Loucy (cell line): ENCODE results near the gene RPS6KB1.
"Not testable (repeated sequence)": the region's sequence is repeated elsewhere in the genome, so short reads cannot be mapped to it uniquely, and the experiment has no call there.

ENCODE experiments used
- CTCF ChIP-seq: fragments of 200-600 bp; sonication (generic); conservative IDR thresholded peaks from 2 replicates; pipeline ENCODE4 v1.5.1; 2014; ENCODE audit warnings: mild to moderate bottlenecking, antibody characterized with exemption, low read length
- EZH2phosphoT487 ChIP-seq: fragments of 200-600 bp; IDR thresholded peaks from 2 replicates; pipeline ENCODE4 v1.6.1; 2018; ENCODE audit warnings: antibody characterized with exemption, mild to moderate bottlenecking, moderate library complexity, borderline replicate concordance

GRCh38 chr17:59852847-59853167, 40.1 kb upstream of the RPS6KB1 start:
- TF ChIP-seq CTCF, EZH2phosphoT487: not testable (repeated sequence)
